ENCODE measurements around the gene KLK2. TPM values are rescaled to one million over a fixed set of nuclear protein-coding genes. Genes with fewer than 3 reads are reported as not detected.

KLK2 gene
- total RNA-seq, 1 donor from 2014 or later = 1.8 TPM

- DNase-seq = no peak
- TF ChIP-seq CTCF (IDR thresholded peaks at IDR 0.05) = no peak
- H3K9me3 Mint-ChIP-seq = no peaks in the 10 kb centered on the region
- CTCF ChIA-PET = no interaction called here
- no peaks in the 10 kb centered on the region for H3K36me3 Mint-ChIP-seq (ENCODE audit: low read depth)
- H3K4me3 Mint-ChIP-seq = no peak overlapping the region
- POLR2A ChIA-PET = no interaction called here
- H3K27ac Mint-ChIP-seq = no peak overlapping the region
- peaks cover 54% of the 10 kb centered on the region for H3K27me3 Mint-ChIP-seq
- no peaks in the 10 kb centered on the region for H3K4me1 Mint-ChIP-seq
- no peak for ATAC-seq (ENCODE audit: low read depth)
- intact Hi-C loops (cut with micrococcal nuclease) = no loop called here
Measured at GRCh38 chr19:50859849-50860248, 13.4 kb upstream of the KLK2 start.

- Mint-ChIP-seq H3K4me1 (no peaks in the 10 kb centered on the region), H3K36me3 (ENCODE audit: low read depth) (no peaks in the 10 kb centered on the region), H3K27ac (no peak overlapping the region), H3K9me3 (no peaks in the 10 kb centered on the region), H3K27me3 (peaks cover 46% of the 10 kb centered on the region), H3K4me3 (no peak overlapping the region)
- DNase-seq = no peak
- CTCF ChIA-PET = no interaction called here
- no peak for ATAC-seq (ENCODE audit: low read depth)
- POLR2A ChIA-PET = no interaction called here
- intact Hi-C loops (cut with micrococcal nuclease) = no loop called here
- no peak for TF ChIP-seq CTCF (IDR thresholded peaks at IDR 0.05)
Measured at GRCh38 chr19:50861010-50861409, 12.2 kb upstream of the KLK2 start.

- ATAC-seq (ENCODE audit: low read depth) (no peak), DNase-seq (no peak)
- Mint-ChIP-seq H3K4me1 (no peaks in the 10 kb centered on the region), H3K4me3 (no peak overlapping the region), H3K27ac (no peak overlapping the region), H3K9me3 (no peaks in the 10 kb centered on the region), H3K27me3 (peaks cover 46% of the 10 kb centered on the region), H3K36me3 (ENCODE audit: low read depth) (no peaks in the 10 kb centered on the region)
- no peak for TF ChIP-seq CTCF (IDR thresholded peaks at IDR 0.05)
- ChIA-PET CTCF (no interaction called here), POLR2A (no interaction called here)
- intact Hi-C loops (cut with micrococcal nuclease) = no loop called here
Measured at GRCh38 chr19:50861496-50862286, 11.5 kb upstream of the KLK2 start.

- intact Hi-C loops (cut with micrococcal nuclease) = no loop called here
- DNase-seq (no peak), ATAC-seq (ENCODE audit: low read depth) (no peak)
- H3K9me3 Mint-ChIP-seq = no peaks in the 10 kb centered on the region
- H3K27ac Mint-ChIP-seq = no peak overlapping the region
- CTCF ChIA-PET = no interaction called here
- no peaks in the 10 kb centered on the region for H3K36me3 Mint-ChIP-seq (ENCODE audit: low read depth)
- no peaks in the 10 kb centered on the region for H3K4me1 Mint-ChIP-seq
- H3K4me3 Mint-ChIP-seq = no peak overlapping the region
- peaks cover 27% of the 10 kb centered on the region for H3K27me3 Mint-ChIP-seq
- POLR2A ChIA-PET = no interaction called here
- no peak for TF ChIP-seq CTCF (IDR thresholded peaks at IDR 0.05)
Measured at GRCh38 chr19:50869479-50869878, 3.8 kb upstream of the KLK2 start.

GRCh38 chr19:50870417-50871089, 2.7 kb upstream of the KLK2 start:
- H3K27ac Mint-ChIP-seq = no peak overlapping the region
- POLR2A ChIA-PET = no interaction called here
- no peak for ATAC-seq (ENCODE audit: low read depth)
- peaks cover 27% of the 10 kb centered on the region for H3K27me3 Mint-ChIP-seq
- no peak for DNase-seq
- no peaks in the 10 kb centered on the region for H3K36me3 Mint-ChIP-seq (ENCODE audit: low read depth)
- no peak for TF ChIP-seq CTCF (IDR thresholded peaks at IDR 0.05)
- H3K4me3 Mint-ChIP-seq = no peak overlapping the region
- H3K4me1 Mint-ChIP-seq = no peaks in the 10 kb centered on the region
- intact Hi-C loops (cut with micrococcal nuclease) = no loop called here
- CTCF ChIA-PET = no interaction called here
- no peaks in the 10 kb centered on the region for H3K9me3 Mint-ChIP-seq
